Mesendoderm (in vitro differentiated cells): ENCODE data around the gene MAML3.

ENCODE experiments used
- DNase-seq: peaks from one replicate; pipeline ENCODE4 v3.0.0; 2013
- H2AK5ac ChIP-seq: 2 replicates; pipeline ENCODE4 v1.6.1; 2013; ENCODE audit warnings: low read length, inconsistent platforms
- H2BK120ac ChIP-seq: 2 replicates; pipeline ENCODE4 v1.6.1; 2013; ENCODE audit warnings: low read depth, mild to moderate bottlenecking, low read length, moderate library complexity, mixed read lengths
- H2BK15ac ChIP-seq: replicated peaks from 2 replicates; pipeline ENCODE4 v1.6.1; 2013; ENCODE audit warnings: low read depth, mild to moderate bottlenecking, moderate library complexity
- H2BK5ac ChIP-seq: 2 replicates; pipeline ENCODE4 v1.6.1; 2013; ENCODE audit warnings: low read length, inconsistent platforms
- H3K18ac ChIP-seq: 2 replicates; pipeline ENCODE4 v1.6.1; 2013; ENCODE audit warnings: mild to moderate bottlenecking, low read length, mixed read lengths
- H3K23ac ChIP-seq: one replicate; pipeline ENCODE4 v1.6.1; 2013; ENCODE audit warnings: low read length
- H3K27ac ChIP-seq: 2 replicates; pipeline ENCODE4 v1.5.1; 2013; ENCODE audit warnings: low read depth, mild to moderate bottlenecking, inconsistent platforms, low read length, moderate library complexity
- H3K27me3 ChIP-seq: 2 replicates; pipeline ENCODE4 v1.6.1; 2013; ENCODE audit warnings: low read length, control low read depth, mild to moderate bottlenecking, inconsistent platforms; ENCODE audit not compliant: insufficient read depth, poor library complexity
- H3K36me3 ChIP-seq: 2 replicates; pipeline ENCODE4 v1.6.1; 2013; ENCODE audit warnings: low read length, inconsistent platforms; ENCODE audit not compliant: control insufficient read depth, insufficient read depth
- H3K4ac ChIP-seq: one replicate; pipeline ENCODE4 v1.6.1; 2013; ENCODE audit warnings: low read depth, mild to moderate bottlenecking, low read length, moderate library complexity
- H3K4me1 ChIP-seq: 2 replicates; pipeline ENCODE4 v1.6.1; 2013; ENCODE audit warnings: low read depth, low read length, inconsistent platforms; ENCODE audit not compliant: control insufficient read depth
- H3K4me2 ChIP-seq: 2 replicates; pipeline ENCODE4 v1.6.1; 2013; ENCODE audit warnings: low read length
- H3K4me3 ChIP-seq: 2 replicates; pipeline ENCODE4 v1.5.1; 2013; ENCODE audit warnings: mild to moderate bottlenecking, low read length
- H3K56ac ChIP-seq: one replicate; pipeline ENCODE4 v1.6.1; 2013; ENCODE audit warnings: low read length
- H3K79me1 ChIP-seq: 2 replicates; pipeline ENCODE4 v1.6.1; 2013; ENCODE audit warnings: low read length, inconsistent platforms
- H3K79me2 ChIP-seq: 2 replicates; pipeline ENCODE4 v1.6.1; 2013; ENCODE audit warnings: mild to moderate bottlenecking, low read length; ENCODE audit not compliant: control insufficient read depth, insufficient read depth
- H3K9ac ChIP-seq: 2 replicates; pipeline ENCODE4 v1.6.1; 2013; ENCODE audit warnings: low read length, inconsistent platforms
- H4K5ac ChIP-seq: one replicate; pipeline ENCODE4 v1.6.1; 2013; ENCODE audit warnings: low read length
- H4K8ac ChIP-seq: one replicate; pipeline ENCODE4 v1.6.1; 2013; ENCODE audit warnings: low read depth, mild to moderate bottlenecking, control low read depth, low read length, moderate library complexity
- WGBS: extraction: QIAGEN DNeasy Blood & Tissue Kit; methylation state at CpG from one replicate; pipeline ENCODE4 v1.1.7; 2013; ENCODE audit warnings: low lambda C conversion rate, missing lambda C conversion rate; ENCODE audit not compliant: insufficient coverage; ENCODE audit errors: extremely low coverage; 5-methylcytosine and 5-hydroxymethylcytosine counted together

MAML3 gene

GRCh38 chr4:140187316-140187695 is 33.3 kb upstream of the MAML3 start:
- no peak overlapping the region for H3K18ac ChIP-seq
- H2AK5ac ChIP-seq: no peak overlapping the region
- no peaks in the 10 kb centered on the region for H3K79me2 ChIP-seq
- H3K36me3 ChIP-seq: no peaks in the 10 kb centered on the region
- no peak overlapping the region for H3K4ac ChIP-seq
- no peak overlapping the region for H3K9ac ChIP-seq
- no peaks in the 10 kb centered on the region for H3K4me1 ChIP-seq
- no peak overlapping the region for H3K4me3 ChIP-seq
- no peak overlapping the region for H2BK120ac ChIP-seq
- H2BK5ac ChIP-seq: no peak overlapping the region
- no peak overlapping the region for H4K5ac ChIP-seq
- no peak for DNase-seq
- no peak overlapping the region for H2BK15ac ChIP-seq
- no peak overlapping the region for H3K4me2 ChIP-seq
- no peaks in the 10 kb centered on the region for H3K79me1 ChIP-seq
- H3K27ac ChIP-seq: no peak overlapping the region
- H3K23ac ChIP-seq: no peak overlapping the region
- no CpG with 5 or more reads among the region's 1 CpG for WGBS
- H3K56ac ChIP-seq: no peak overlapping the region
- no peaks in the 10 kb centered on the region for H3K27me3 ChIP-seq
- no peak overlapping the region for H4K8ac ChIP-seq

GRCh38 chr4:140186651-140187315 is 32.8 kb upstream of the MAML3 start:
- H3K4me3 ChIP-seq: no peak overlapping the region
- no peak overlapping the region for H3K27ac ChIP-seq
- H4K5ac ChIP-seq: no peak overlapping the region
- no peak overlapping the region for H3K18ac ChIP-seq
- no peak overlapping the region for H2BK5ac ChIP-seq
- no peak overlapping the region for H2BK15ac ChIP-seq
- H3K23ac ChIP-seq: no peak overlapping the region
- no peak for DNase-seq
- no peaks in the 10 kb centered on the region for H3K36me3 ChIP-seq
- H3K79me2 ChIP-seq: no peaks in the 10 kb centered on the region
- H3K27me3 ChIP-seq: no peaks in the 10 kb centered on the region
- WGBS: no CpG with 5 or more reads among the region's 9 CpGs
- H4K8ac ChIP-seq: no peak overlapping the region
- H3K9ac ChIP-seq: no peak overlapping the region
- no peak overlapping the region for H2BK120ac ChIP-seq
- H3K4ac ChIP-seq: no peak overlapping the region
- no peak overlapping the region for H2AK5ac ChIP-seq
- H3K4me2 ChIP-seq: no peak overlapping the region
- no peak overlapping the region for H3K56ac ChIP-seq
- no peaks in the 10 kb centered on the region for H3K4me1 ChIP-seq
- no peaks in the 10 kb centered on the region for H3K79me1 ChIP-seq

- no peak overlapping the region for H3K23ac ChIP-seq
- no CpG with 5 or more reads among the region's 8 CpGs for WGBS
- H3K79me1 ChIP-seq: no peaks in the 10 kb centered on the region
- no peak for DNase-seq
- no peak overlapping the region for H2AK5ac ChIP-seq
- H3K9ac ChIP-seq: no peak overlapping the region
- H3K27ac ChIP-seq: no peak overlapping the region
- no peak overlapping the region for H3K18ac ChIP-seq
- no peak overlapping the region for H2BK15ac ChIP-seq
- no peaks in the 10 kb centered on the region for H3K36me3 ChIP-seq
- H3K27me3 ChIP-seq: no peaks in the 10 kb centered on the region
- H3K4me3 ChIP-seq: no peak overlapping the region
- no peaks in the 10 kb centered on the region for H3K4me1 ChIP-seq
- no peaks in the 10 kb centered on the region for H3K79me2 ChIP-seq
- H2BK5ac ChIP-seq: no peak overlapping the region
- no peak overlapping the region for H3K4ac ChIP-seq
- no peak overlapping the region for H4K5ac ChIP-seq
- H3K4me2 ChIP-seq: no peak overlapping the region
- H3K56ac ChIP-seq: no peak overlapping the region
- H2BK120ac ChIP-seq: no peak overlapping the region
- H4K8ac ChIP-seq: no peak overlapping the region
Measured at GRCh38 chr4:140186082-140186438, 32.1 kb upstream of the MAML3 start.

GRCh38 chr4:140185412-140186081 is 31.6 kb upstream of the MAML3 start:
- Histone ChIP-seq H4K8ac (no peak overlapping the region), H3K79me1 (no peaks in the 10 kb centered on the region), H2BK120ac (no peak overlapping the region), H2BK5ac (no peak overlapping the region), H3K27ac (no peak overlapping the region), H4K5ac (no peak overlapping the region), H3K18ac (no peak overlapping the region), H2AK5ac (no peak overlapping the region), H3K36me3 (no peaks in the 10 kb centered on the region), H3K4me2 (no peak overlapping the region), H3K4me3 (no peak overlapping the region), H3K9ac (no peak overlapping the region), H3K4ac (no peak overlapping the region), H3K27me3 (no peaks in the 10 kb centered on the region), H3K79me2 (no peaks in the 10 kb centered on the region), H3K4me1 (no peaks in the 10 kb centered on the region), H2BK15ac (no peak overlapping the region), H3K23ac (no peak overlapping the region), H3K56ac (no peak overlapping the region)
- no peak for DNase-seq
- WGBS: no CpG with 5 or more reads among the region's 3 CpGs

GRCh38 chr4:140183270-140183669 is 29.3 kb upstream of the MAML3 start:
- Histone ChIP-seq H3K9ac (no peak overlapping the region), H2BK120ac (no peak overlapping the region), H3K4ac (no peak overlapping the region), H3K79me2 (no peaks in the 10 kb centered on the region), H3K4me1 (no peaks in the 10 kb centered on the region), H2AK5ac (no peak overlapping the region), H3K56ac (no peak overlapping the region), H3K27ac (no peak overlapping the region), H4K5ac (no peak overlapping the region), H3K4me3 (no peak overlapping the region), H3K27me3 (no peaks in the 10 kb centered on the region), H3K36me3 (no peaks in the 10 kb centered on the region), H2BK15ac (no peak overlapping the region), H4K8ac (no peak overlapping the region), H3K23ac (no peak overlapping the region), H3K4me2 (no peak overlapping the region), H3K18ac (no peak overlapping the region), H3K79me1 (no peaks in the 10 kb centered on the region), H2BK5ac (no peak overlapping the region)
- WGBS: no CpG with 5 or more reads among the region's 2 CpGs
- DNase-seq: no peak

GRCh38 chr4:140180577-140180976 is 26.6 kb upstream of the MAML3 start:
- H2AK5ac ChIP-seq: no peak overlapping the region
- H3K23ac ChIP-seq: no peak overlapping the region
- no peak overlapping the region for H3K4ac ChIP-seq
- H3K18ac ChIP-seq: no peak overlapping the region
- no peak overlapping the region for H4K8ac ChIP-seq
- no peak overlapping the region for H4K5ac ChIP-seq
- no peaks in the 10 kb centered on the region for H3K79me1 ChIP-seq
- H2BK120ac ChIP-seq: no peak overlapping the region
- no peak overlapping the region for H3K4me2 ChIP-seq
- WGBS: no CpG with 5 or more reads among the region's 3 CpGs
- no peak overlapping the region for H2BK15ac ChIP-seq
- no peak for DNase-seq
- H2BK5ac ChIP-seq: no peak overlapping the region
- H3K27ac ChIP-seq: no peak overlapping the region
- no peaks in the 10 kb centered on the region for H3K36me3 ChIP-seq
- H3K79me2 ChIP-seq: no peaks in the 10 kb centered on the region
- H3K56ac ChIP-seq: no peak overlapping the region
- no peak overlapping the region for H3K4me3 ChIP-seq
- H3K27me3 ChIP-seq: no peaks in the 10 kb centered on the region
- no peak overlapping the region for H3K9ac ChIP-seq
- H3K4me1 ChIP-seq: no peaks in the 10 kb centered on the region
